HFF-Myc (cell line): Measurements from ENCODE around the gene PLA2G5.

Source experiments
- DNase-seq: peaks from one replicate; pipeline ENCODE4 v3.0.0-alpha.2; 2011; ENCODE audit warnings: low read depth; ENCODE audit errors: extremely low read depth
- H3K4me3 ChIP-seq: replicated peaks from 2 replicates; pipeline ENCODE4 v1.5.1; 2011; ENCODE audit warnings: low read depth, mild to moderate bottlenecking, control low read depth, low read length
- TF ChIP-seq, protein P1 (sequence below): IDR thresholded peaks from 2 replicates; pipeline ENCODE4 v1.5.1; 2012; ENCODE audit warnings: mild to moderate bottlenecking, low read depth, low read length, control low read depth; ENCODE audit errors: missing control alignments

PLA2G5 gene

GRCh38 chr1:20089328-20090077 is 19.5 kb downstream of the PLA2G5 start:
- TF ChIP-seq, protein P1, sequence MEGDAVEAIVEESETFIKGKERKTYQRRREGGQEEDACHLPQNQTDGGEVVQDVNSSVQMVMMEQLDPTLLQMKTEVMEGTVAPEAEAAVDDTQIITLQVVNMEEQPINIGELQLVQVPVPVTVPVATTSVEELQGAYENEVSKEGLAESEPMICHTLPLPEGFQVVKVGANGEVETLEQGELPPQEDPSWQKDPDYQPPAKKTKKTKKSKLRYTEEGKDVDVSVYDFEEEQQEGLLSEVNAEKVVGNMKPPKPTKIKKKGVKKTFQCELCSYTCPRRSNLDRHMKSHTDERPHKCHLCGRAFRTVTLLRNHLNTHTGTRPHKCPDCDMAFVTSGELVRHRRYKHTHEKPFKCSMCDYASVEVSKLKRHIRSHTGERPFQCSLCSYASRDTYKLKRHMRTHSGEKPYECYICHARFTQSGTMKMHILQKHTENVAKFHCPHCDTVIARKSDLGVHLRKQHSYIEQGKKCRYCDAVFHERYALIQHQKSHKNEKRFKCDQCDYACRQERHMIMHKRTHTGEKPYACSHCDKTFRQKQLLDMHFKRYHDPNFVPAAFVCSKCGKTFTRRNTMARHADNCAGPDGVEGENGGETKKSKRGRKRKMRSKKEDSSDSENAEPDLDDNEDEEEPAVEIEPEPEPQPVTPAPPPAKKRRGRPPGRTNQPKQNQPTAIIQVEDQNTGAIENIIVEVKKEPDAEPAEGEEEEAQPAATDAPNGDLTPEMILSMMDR: no peak
- no peak for DNase-seq
- H3K4me3 ChIP-seq: no peak overlapping the region

DNA sequence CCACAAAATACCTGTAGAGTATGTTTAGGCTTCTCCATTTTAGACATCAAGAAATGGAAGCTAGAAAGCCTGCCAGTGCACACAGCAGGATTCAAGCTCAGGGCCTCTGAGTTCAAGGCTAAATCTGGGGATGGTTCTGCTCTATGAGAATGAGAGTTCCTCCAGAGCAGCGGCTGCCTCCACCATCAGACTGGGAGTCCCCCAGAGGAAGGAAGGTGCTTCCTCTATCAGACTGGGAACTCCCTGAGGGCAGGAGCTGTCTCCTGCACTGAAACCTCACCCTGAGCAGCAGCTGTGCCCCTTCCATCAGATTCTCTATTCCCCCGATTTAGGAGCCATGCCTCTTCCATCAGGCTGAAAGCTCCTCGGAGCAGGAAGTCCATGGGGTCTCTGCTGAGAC is 20.1 kb downstream of the PLA2G5 start:
- H3K4me3 ChIP-seq: no peak overlapping the region
- no peak for DNase-seq
- TF ChIP-seq, protein P1: no peak

DNA sequence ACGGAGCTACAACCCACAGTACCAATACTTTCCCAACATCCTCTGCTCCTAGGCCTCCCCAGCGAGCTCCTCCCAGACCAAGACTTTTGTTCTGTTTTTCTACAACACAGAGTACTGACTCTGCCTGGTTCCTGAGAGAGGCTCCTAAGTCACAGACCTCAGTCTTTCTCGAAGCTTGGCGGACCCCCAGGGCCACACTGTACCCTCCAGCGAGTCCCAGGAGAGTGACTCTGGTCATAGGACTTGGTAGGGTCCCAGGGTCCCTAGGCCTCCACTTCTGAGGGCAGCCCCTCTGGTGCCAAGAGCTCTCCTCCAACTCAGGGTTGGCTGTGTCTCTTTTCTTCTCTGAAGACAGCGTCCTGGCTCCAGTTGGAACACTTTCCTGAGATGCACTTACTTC is 20.6 kb downstream of the PLA2G5 start:
- no peak overlapping the region for H3K4me3 ChIP-seq
- DNase-seq: no peak
- TF ChIP-seq, protein P1: no peak

GRCh38 chr1:20093303-20093702 is 23.3 kb downstream of the PLA2G5 start:
- TF ChIP-seq, protein P1: no peak
- DNase-seq: no peak
- no peak overlapping the region for H3K4me3 ChIP-seq

GRCh38 chr1:20093940-20094391 is 24.0 kb downstream of the PLA2G5 start:
- no peak for DNase-seq
- H3K4me3 ChIP-seq: no peak overlapping the region
- TF ChIP-seq, protein P1: no peak

- no peak overlapping the region for H3K4me3 ChIP-seq
- TF ChIP-seq, protein P1: no peak
- DNase-seq: no peak
These were observed 25.8 kb downstream of the PLA2G5 start for GRCh38 chr1:20095564-20096434.
